HepG2 (cell line): Measurements from ENCODE around the gene PLEKHA3. TPM values are rescaled to one million over a fixed set of nuclear protein-coding genes. Genes with fewer than 3 reads are reported as not detected.
A peak's percentile ranks its signal among the peaks of the same experiment; 100 is the strongest.

Experiments
- DMAP1 ChIP-seq: IDR thresholded peaks from 2 replicates; pipeline ENCODE4 v1.6.1; 2016
- DNMT1 ChIP-seq: sonication (generic); formaldehyde crosslinking; IDR thresholded peaks from 2 replicates; pipeline ENCODE4 v1.5.1; 2020; ENCODE audit warnings: mild to moderate bottlenecking, missing genetic modification reagents
- E2F2 ChIP-seq: sonication (generic); formaldehyde crosslinking; IDR thresholded peaks from 2 replicates; pipeline ENCODE4 v1.4.0; 2020; ENCODE audit warnings: missing genetic modification reagents, borderline replicate concordance
- GTF2F1 ChIP-seq: fragments of 150-350 bp; IDR thresholded peaks from 2 replicates; pipeline ENCODE4 v1.6.1; 2014; ENCODE audit warnings: low read length
- GTF3A ChIP-seq: sonication (generic); formaldehyde crosslinking; conservative IDR thresholded peaks from 2 replicates; pipeline ENCODE4 v1.4.0; 2020; ENCODE audit warnings: mild to moderate bottlenecking, missing genetic modification reagents
- HNF4G ChIP-seq, 2 experiments: sonication (generic) in 1 of 2; formaldehyde crosslinking in 1 of 2; IDR thresholded peaks; 2 replicates each; pipeline versions ENCODE4 v1.4.0 to v1.6.1; 2011 to 2020; ENCODE audit warnings: borderline replicate concordance in 2 of 2, low read depth in 2 of 2, mild to moderate bottlenecking in 2 of 2, low read length in 1 of 2, missing genetic modification reagents in 1 of 2, moderate library complexity in 1 of 2
- JUNB ChIP-seq: sonication (generic); formaldehyde crosslinking; IDR thresholded peaks from 2 replicates; pipeline ENCODE4 v1.8.0; 2022; ENCODE audit warnings: missing genetic modification reagents, mild to moderate bottlenecking, borderline replicate concordance
- MLX ChIP-seq: IDR thresholded peaks from 2 replicates; pipeline ENCODE4 v1.6.1; 2016
- NFIB ChIP-seq: sonication (generic); formaldehyde crosslinking; IDR thresholded peaks from 2 replicates; pipeline ENCODE4 v1.9.0; 2021; ENCODE audit warnings: missing genetic modification reagents, mild to moderate bottlenecking, borderline replicate concordance
- NR0B2 ChIP-seq: sonication (generic); formaldehyde crosslinking; IDR thresholded peaks from 2 replicates; pipeline ENCODE4 v1.4.0; 2020; ENCODE audit warnings: mild to moderate bottlenecking, missing genetic modification reagents
- PHF5A ChIP-seq: IDR thresholded peaks from one replicate; pipeline ENCODE4 v1.6.1; 2018; ENCODE audit warnings: low read depth, missing genetic modification reagents; ENCODE audit not compliant: unreplicated experiment
- RBM22 ChIP-seq: fragments of 200-400 bp; formaldehyde crosslinking; optimal IDR thresholded peaks from 2 replicates; pipeline ENCODE3; 2017; ENCODE audit warnings: mild to moderate bottlenecking, low read length, moderate library complexity
- SAP130 ChIP-seq: IDR thresholded peaks from 2 replicates; pipeline ENCODE4 v1.6.1; 2016; ENCODE audit warnings: low read depth
- SMYD3 ChIP-seq: sonication (generic); formaldehyde crosslinking; IDR thresholded peaks from 2 replicates; pipeline ENCODE4 v1.8.1; 2023; ENCODE audit warnings: mild to moderate bottlenecking, missing genetic modification reagents
- TARDBP ChIP-seq: sonication (generic); formaldehyde crosslinking; IDR thresholded peaks from 2 replicates; pipeline ENCODE4 v1.8.0; 2022; ENCODE audit warnings: mild to moderate bottlenecking, missing genetic modification reagents
- TFDP2 ChIP-seq: sonication (generic); formaldehyde crosslinking; IDR thresholded peaks from 2 replicates; pipeline ENCODE4 v1.4.0; 2020; ENCODE audit warnings: missing genetic modification reagents
- THYN1 ChIP-seq: sonication (generic); formaldehyde crosslinking; IDR thresholded peaks from 2 replicates; pipeline ENCODE4 v1.8.1; 2023; ENCODE audit warnings: low read depth, mild to moderate bottlenecking, moderate library complexity, missing genetic modification reagents, borderline replicate concordance
- ZFP82 ChIP-seq: sonication (generic); formaldehyde crosslinking; IDR thresholded peaks from 2 replicates; pipeline ENCODE4 v1.5.1; 2020; ENCODE audit warnings: mild to moderate bottlenecking, missing genetic modification reagents, borderline replicate concordance
- ZFP90 ChIP-seq: sonication (generic); formaldehyde crosslinking; IDR thresholded peaks from 2 replicates; pipeline ENCODE4 v1.8.0; 2022; ENCODE audit warnings: missing genetic modification reagents, mild to moderate bottlenecking, inconsistent platforms, borderline replicate concordance
- ZNF101 ChIP-seq: sonication (generic); formaldehyde crosslinking; IDR thresholded peaks from 2 replicates; pipeline ENCODE4 v1.4.0; 2020; ENCODE audit warnings: mild to moderate bottlenecking, low read depth, missing genetic modification reagents, borderline replicate concordance
- ZNF296 ChIP-seq: sonication (generic); formaldehyde crosslinking; conservative IDR thresholded peaks from 2 replicates; pipeline ENCODE4 v1.5.0; 2020; ENCODE audit warnings: mild to moderate bottlenecking, missing genetic modification reagents
- ZNF530 ChIP-seq: sonication (generic); formaldehyde crosslinking; IDR thresholded peaks from 2 replicates; pipeline ENCODE4 v1.5.0; 2020; ENCODE audit warnings: low read depth, mild to moderate bottlenecking, missing genetic modification reagents
- ZNF816 ChIP-seq: sonication (generic); formaldehyde crosslinking; IDR thresholded peaks from 2 replicates; pipeline ENCODE4 v1.8.0; 2022; ENCODE audit warnings: missing genetic modification reagents, mild to moderate bottlenecking, borderline replicate concordance
- ZSCAN21 ChIP-seq: sonication (generic); formaldehyde crosslinking; IDR thresholded peaks from 2 replicates; pipeline ENCODE4 v1.8.0; 2022; ENCODE audit warnings: mild to moderate bottlenecking, missing genetic modification reagents, moderate library complexity, borderline replicate concordance
- polyA plus RNA-seq, 8 experiments: library from polyadenylated mRNA; depleted of rRNA in 3 of 8; stranded (reverse) in 7 of 8; unstranded in 1 of 8; fragments of >200 nt; fragmentation: Illumina TruSeq in 4 of 8; extraction: Trizol in 4 of 8; gene quantifications; 2 replicates each; pipeline versions ENCODE4 v1.2.1 to v1.2.3, GENCODE V29; 2011 to 2016; ENCODE audit warnings: low read depth in 4 of 8, missing spikeins in 1 of 8, mixed read lengths in 1 of 8; ENCODE audit not compliant: insufficient read depth in 1 of 8
- total RNA-seq, 5 experiments: library from RNA; depleted of rRNA; stranded (reverse); fragments of >200 nt; fragmentation: Illumina TruSeq; extraction: Trizol; gene quantifications; 2 replicates each; pipeline ENCODE4 v1.2.3, GENCODE V29; 2016; ENCODE audit warnings: low read depth in 1 of 5

The PLEKHA3 gene
- total and polyA plus RNA-seq, 2 of the 13 experiments (the other 11 are each of a cell fraction or from before 2014, with no cell fraction given) = 11.7 to 23.1 TPM

GRCh38 chr2:178478439-178479274 is 1.6 kb upstream of the PLEKHA3 start, which contains the start of gene FKBP7 (continued):
- TF ChIP-seq E2F2 (CRISPR knock-in tag) = no peak; the same call in 1 of the 2 replicates
- peak; percentile 73 for TF ChIP-seq TFDP2 (CRISPR knock-in tag)
- TF ChIP-seq ZNF296 (CRISPR knock-in tag) = no peak
- TF ChIP-seq JUNB (CRISPR knock-in tag) = no peak; the same call in 1 of the 2 replicates
- peak; percentile 82; the same call in 1 of the 2 replicates for TF ChIP-seq DNMT1 (CRISPR knock-in tag)
- peak; percentile 84; the same call in 1 of the 2 replicates for TF ChIP-seq NFIB (CRISPR knock-in tag)
- no peak for TF ChIP-seq GTF2F1
- peak; percentile 87; the same call in 1 of the 2 replicates for TF ChIP-seq DMAP1
- TF ChIP-seq ZNF101 (CRISPR knock-in tag) = no peak
- TF ChIP-seq ZFP90 (CRISPR knock-in tag) = peak; percentile 91; the same call in 1 of the 2 replicates
- TF ChIP-seq GTF3A (CRISPR knock-in tag) = peak; percentile 40; the same call in 1 of the 2 replicates
- TF ChIP-seq NR0B2 = peak; percentile 26
- TF ChIP-seq ZFP82 (CRISPR knock-in tag) = peak; percentile 83; the same call in 1 of the 2 replicates
- peak; percentile 48; the same call in 1 of the 2 replicates for TF ChIP-seq ZSCAN21 (CRISPR knock-in tag)
- TF ChIP-seq HNF4G (IDR thresholded peaks at IDR 0.05; ENCODE audit: borderline replicate concordance, low read depth, low read length) = no peak
- no peak for TF ChIP-seq HNF4G (CRISPR knock-in tag; IDR thresholded peaks at IDR 0.05; ENCODE audit: borderline replicate concordance, low read depth)
- TF ChIP-seq MLX (CRISPR knock-in tag) = 0 out of 2 replicates have a peak, but pooled peaks have one; percentile 48
- peak; percentile 83 for TF ChIP-seq SAP130 (CRISPR knock-in tag)
- no peak for TF ChIP-seq ZNF816 (CRISPR knock-in tag)
- no peak for TF ChIP-seq RBM22
- TF ChIP-seq SMYD3 = peak; percentile 15; the same call in 1 of the 2 replicates
- TF ChIP-seq ZNF530 = no peak
- peak; percentile 45 for TF ChIP-seq TARDBP
- TF ChIP-seq THYN1 (CRISPR knock-in tag) = no peak
- TF ChIP-seq PHF5A (CRISPR knock-in tag) = peak; percentile 43
